ENCODE results near the gene DCUN1D2.

Gene DCUN1D2

DNA sequence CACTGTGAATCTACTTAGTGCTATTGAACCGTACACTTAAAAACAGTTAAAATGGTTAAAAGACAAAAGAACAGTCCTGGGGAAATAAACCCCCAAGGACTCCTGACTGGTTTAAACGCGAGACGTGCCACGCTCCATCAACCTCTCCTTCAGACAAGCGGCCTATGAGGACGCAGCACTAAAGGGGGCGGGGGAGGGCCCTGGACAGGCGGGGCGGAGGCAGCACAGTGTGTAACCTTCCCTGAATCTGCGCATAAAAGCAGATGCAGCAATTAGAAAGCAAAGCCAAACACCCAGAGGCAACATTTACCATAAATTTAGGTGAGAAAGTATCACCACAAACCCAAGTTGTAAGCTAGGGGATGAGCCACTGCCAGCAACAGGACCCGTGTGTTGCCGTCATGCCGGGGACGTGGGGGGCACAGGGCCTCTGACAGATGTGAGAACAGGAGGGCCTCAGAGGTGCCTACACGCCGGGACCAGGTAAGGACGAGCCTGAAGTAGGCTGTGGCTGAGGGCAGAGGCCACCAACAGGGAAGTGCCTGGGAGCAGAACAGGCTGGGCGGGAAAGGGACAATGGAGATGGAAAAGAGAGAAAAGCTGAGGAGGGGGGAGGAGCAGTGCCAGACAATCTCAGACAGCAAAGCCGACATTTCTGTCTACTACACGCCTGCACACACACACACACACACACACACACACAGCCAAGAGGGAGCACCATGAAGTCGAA is 21.9 kb downstream of the DCUN1D2 start:
- WGBS (ENCODE audit: extremely low coverage, insufficient coverage, insufficient read length), result no CpG with 5 or more reads among the region's 22 CpGs
- Histone ChIP-seq H3K79me2 (ENCODE audit: control insufficient read depth, insufficient read depth, low read length, poor library complexity) (no peaks in the 10 kb centered on the region), H4K91ac (ENCODE audit: low read depth, low read length) (peak overlapping the region; percentile 67), H2BK120ac (ENCODE audit: insufficient read depth, low read length, poor library complexity) (peak overlapping the region; percentile 13), H3K9me3 (ENCODE audit: insufficient read depth, low read depth, low read length) (no peaks in the 10 kb centered on the region), H3K79me1 (ENCODE audit: low read length) (peaks cover 6% of the 10 kb centered on the region), H3K4me2 (ENCODE audit: low read length) (peak overlapping the region; percentile 15), H3K23ac (ENCODE audit: low read length) (no peak overlapping the region), H3K18ac (ENCODE audit: low read length) (peak overlapping the region; percentile 48), H3K9ac (ENCODE audit: low read length) (no peak overlapping the region), H2AFZ (ENCODE audit: insufficient read depth, low read length, poor library complexity) (peak overlapping the region; percentile 61), H3K36me3 (ENCODE audit: control insufficient read depth in 1 of 2, insufficient read depth in 2 of 2, low read length in 2 of 2) (peaks cover 22 to 29% of the 10 kb centered on the region in 2 experiments), H3K27ac (ENCODE audit: low read depth, low read length) (peak overlapping the region; percentile 68), H4K12ac (ENCODE audit: low read depth, low read length) (peak overlapping the region; percentile 61), H3K4me3 (ENCODE audit: low read depth, low read length) (no peak overlapping the region), H2BK5ac (ENCODE audit: low read depth, low read length, poor library complexity) (peak overlapping the region; percentile 25), H3K4me1 (ENCODE audit: control insufficient read depth in 1 of 2, insufficient read depth in 2 of 2, low read length in 2 of 2) (peaks cover 6 to 7% of the 10 kb centered on the region in 2 experiments), H3K4ac (ENCODE audit: low read depth, low read length) (peak overlapping the region; percentile 16), H3K14ac (ENCODE audit: low read length) (peak overlapping the region; percentile 62), H2BK12ac (ENCODE audit: low read length) (peak overlapping the region; percentile 24), H4K8ac (ENCODE audit: low read depth, low read length) (peak overlapping the region; percentile 62), H2AK5ac (ENCODE audit: low read length) (no peak overlapping the region), H3K27me3 (ENCODE audit: insufficient read depth, low read length) (no peaks in the 10 kb centered on the region)
- no peak for DNase-seq

DNA sequence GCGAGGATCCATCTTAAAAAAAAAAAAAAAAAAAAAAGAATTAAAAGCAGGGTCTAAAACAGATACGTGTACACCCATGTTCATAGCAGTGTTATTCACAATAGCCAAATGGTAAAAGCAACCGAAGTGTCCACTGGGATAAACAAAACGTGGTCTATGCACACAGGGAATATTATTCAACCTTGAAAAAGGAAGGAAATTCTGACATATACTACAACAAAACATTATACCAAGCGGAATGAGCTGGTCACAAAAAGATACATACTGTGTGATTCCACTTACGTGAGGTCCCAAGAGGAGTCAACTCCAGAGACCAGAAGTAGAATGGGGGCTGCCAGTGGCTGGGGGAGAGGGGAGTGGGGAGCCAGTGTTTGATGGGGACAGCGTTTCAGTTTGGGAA is 22.5 kb downstream of the DCUN1D2 start:
- Histone ChIP-seq H3K9me3 (ENCODE audit: insufficient read depth, low read depth, low read length) (no peaks in the 10 kb centered on the region), H4K91ac (ENCODE audit: low read depth, low read length) (no peak overlapping the region), H2BK12ac (ENCODE audit: low read length) (no peak overlapping the region), H3K79me1 (ENCODE audit: low read length) (peaks cover 6% of the 10 kb centered on the region), H3K27ac (ENCODE audit: low read depth, low read length) (no peak overlapping the region), H3K4me3 (ENCODE audit: low read depth, low read length) (no peak overlapping the region), H2BK120ac (ENCODE audit: insufficient read depth, low read length, poor library complexity) (no peak overlapping the region), H3K4me2 (ENCODE audit: low read length) (no peak overlapping the region), H3K9ac (ENCODE audit: low read length) (no peak overlapping the region), H3K23ac (ENCODE audit: low read length) (no peak overlapping the region), H2AK5ac (ENCODE audit: low read length) (no peak overlapping the region), H4K8ac (ENCODE audit: low read depth, low read length) (no peak overlapping the region), H3K27me3 (ENCODE audit: insufficient read depth, low read length) (no peaks in the 10 kb centered on the region), H3K4ac (ENCODE audit: low read depth, low read length) (no peak overlapping the region), H3K18ac (ENCODE audit: low read length) (no peak overlapping the region), H2AFZ (ENCODE audit: insufficient read depth, low read length, poor library complexity) (no peak overlapping the region), H3K79me2 (ENCODE audit: control insufficient read depth, insufficient read depth, low read length, poor library complexity) (no peaks in the 10 kb centered on the region), H3K4me1 (ENCODE audit: control insufficient read depth in 1 of 2, insufficient read depth in 2 of 2, low read length in 2 of 2) (peaks cover 6 to 7% of the 10 kb centered on the region in 2 experiments), H3K36me3 (ENCODE audit: control insufficient read depth in 1 of 2, insufficient read depth in 2 of 2, low read length in 2 of 2) (peaks cover 19 to 25% of the 10 kb centered on the region in 2 experiments), H3K14ac (ENCODE audit: low read length) (no peak overlapping the region), H2BK5ac (ENCODE audit: low read depth, low read length, poor library complexity) (no peak overlapping the region), H4K12ac (ENCODE audit: low read depth, low read length) (no peak overlapping the region)
- WGBS (ENCODE audit: extremely low coverage, insufficient coverage, insufficient read length), result no CpG with 5 or more reads among the region's 7 CpGs
- no peak for DNase-seq

GRCh38 chr13:113466383-113466782 is 24.1 kb downstream of the DCUN1D2 start:
- Histone ChIP-seq H3K9ac (ENCODE audit: low read length) (no peak overlapping the region), H4K12ac (ENCODE audit: low read depth, low read length) (no peak overlapping the region), H3K14ac (ENCODE audit: low read length) (no peak overlapping the region), H3K4me1 (ENCODE audit: control insufficient read depth in 1 of 2, insufficient read depth in 2 of 2, low read length in 2 of 2) (peaks cover 6 to 7% of the 10 kb centered on the region in 2 experiments), H3K27me3 (ENCODE audit: insufficient read depth, low read length) (no peaks in the 10 kb centered on the region), H3K23ac (ENCODE audit: low read length) (no peak overlapping the region), H2BK120ac (ENCODE audit: insufficient read depth, low read length, poor library complexity) (no peak overlapping the region), H3K4ac (ENCODE audit: low read depth, low read length) (no peak overlapping the region), H3K18ac (ENCODE audit: low read length) (no peak overlapping the region), H4K8ac (ENCODE audit: low read depth, low read length) (no peak overlapping the region), H3K79me2 (ENCODE audit: control insufficient read depth, insufficient read depth, low read length, poor library complexity) (no peaks in the 10 kb centered on the region), H3K9me3 (ENCODE audit: insufficient read depth, low read depth, low read length) (no peaks in the 10 kb centered on the region), H3K36me3 (ENCODE audit: control insufficient read depth in 1 of 2, insufficient read depth in 2 of 2, low read length in 2 of 2) (peaks cover 10 to 14% of the 10 kb centered on the region in 2 experiments), H3K4me3 (ENCODE audit: low read depth, low read length) (no peak overlapping the region), H3K4me2 (ENCODE audit: low read length) (no peak overlapping the region), H4K91ac (ENCODE audit: low read depth, low read length) (no peak overlapping the region), H2AK5ac (ENCODE audit: low read length) (no peak overlapping the region), H2BK12ac (ENCODE audit: low read length) (no peak overlapping the region), H2BK5ac (ENCODE audit: low read depth, low read length, poor library complexity) (no peak overlapping the region), H3K27ac (ENCODE audit: low read depth, low read length) (no peak overlapping the region), H3K79me1 (ENCODE audit: low read length) (peaks cover 6% of the 10 kb centered on the region), H2AFZ (ENCODE audit: insufficient read depth, low read length, poor library complexity) (no peak overlapping the region)
- no peak for DNase-seq
- WGBS (ENCODE audit: extremely low coverage, insufficient coverage, insufficient read length), result no CpG with 5 or more reads among the region's 3 CpGs

GRCh38 chr13:113465300-113465699 is 25.2 kb downstream of the DCUN1D2 start:
- no peaks in the 10 kb centered on the region for H3K79me2 ChIP-seq (ENCODE audit: control insufficient read depth, insufficient read depth, low read length, poor library complexity)
- H3K27ac ChIP-seq (ENCODE audit: low read depth, low read length), result no peak overlapping the region
- no peak overlapping the region for H3K4me2 ChIP-seq (ENCODE audit: low read length)
- no peak overlapping the region for H2AK5ac ChIP-seq (ENCODE audit: low read length)
- H2BK5ac ChIP-seq (ENCODE audit: low read depth, low read length, poor library complexity), result no peak overlapping the region
- no peak overlapping the region for H3K23ac ChIP-seq (ENCODE audit: low read length)
- no peak overlapping the region for H3K18ac ChIP-seq (ENCODE audit: low read length)
- no peak overlapping the region for H3K9ac ChIP-seq (ENCODE audit: low read length)
- H4K12ac ChIP-seq (ENCODE audit: low read depth, low read length), result no peak overlapping the region
- H3K79me1 ChIP-seq (ENCODE audit: low read length), result peaks cover 6% of the 10 kb centered on the region
- H2BK120ac ChIP-seq (ENCODE audit: insufficient read depth, low read length, poor library complexity), result no peak overlapping the region
- no peak overlapping the region for H3K14ac ChIP-seq (ENCODE audit: low read length)
- H3K27me3 ChIP-seq (ENCODE audit: insufficient read depth, low read length), result no peaks in the 10 kb centered on the region
- H3K4me3 ChIP-seq (ENCODE audit: low read depth, low read length), result no peak overlapping the region
- peaks cover 15 to 21% of the 10 kb centered on the region in 2 experiments for H3K36me3 ChIP-seq (ENCODE audit: control insufficient read depth in 1 of 2, insufficient read depth in 2 of 2, low read length in 2 of 2)
- no peaks in the 10 kb centered on the region for H3K9me3 ChIP-seq (ENCODE audit: insufficient read depth, low read depth, low read length)
- no peak overlapping the region for H4K8ac ChIP-seq (ENCODE audit: low read depth, low read length)
- DNase-seq, result no peak
- no peak overlapping the region for H3K4ac ChIP-seq (ENCODE audit: low read depth, low read length)
- H4K91ac ChIP-seq (ENCODE audit: low read depth, low read length), result no peak overlapping the region
- peaks cover 6 to 7% of the 10 kb centered on the region in 2 experiments for H3K4me1 ChIP-seq (ENCODE audit: control insufficient read depth in 1 of 2, insufficient read depth in 2 of 2, low read length in 2 of 2)
- WGBS (ENCODE audit: extremely low coverage, insufficient coverage, insufficient read length), result no CpG with 5 or more reads among the region's 4 CpGs
- no peak overlapping the region for H2AFZ ChIP-seq (ENCODE audit: insufficient read depth, low read length, poor library complexity)
- no peak overlapping the region for H2BK12ac ChIP-seq (ENCODE audit: low read length)

Measured in trophoblast cell (in vitro differentiated cells and primary cell).